ENCODE measurements around the gene SNRNP25.

DNA sequence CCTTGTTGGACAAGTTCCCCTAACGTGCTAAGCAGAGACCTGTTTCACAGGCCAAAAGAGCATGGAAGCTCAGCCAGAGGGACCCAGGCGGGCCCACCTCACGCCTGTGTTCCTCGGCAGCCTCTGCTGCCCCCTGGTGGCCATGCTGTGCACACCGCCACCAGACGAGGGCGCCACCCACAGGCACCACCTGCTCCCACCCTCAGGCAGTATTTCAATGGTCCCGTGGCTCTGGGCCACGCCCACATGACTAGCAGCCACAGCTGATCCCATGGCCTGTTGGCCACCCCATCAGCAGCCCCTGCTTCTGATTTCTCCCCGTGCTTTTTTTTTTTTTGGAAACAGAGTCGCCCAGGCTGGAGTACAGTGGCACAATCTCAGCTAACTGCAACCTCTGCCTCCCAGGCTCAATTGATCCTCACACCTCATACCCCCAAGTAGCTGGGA lies 43.3 kb downstream of the SNRNP25 start:
- TF ChIP-seq, protein P1, sequence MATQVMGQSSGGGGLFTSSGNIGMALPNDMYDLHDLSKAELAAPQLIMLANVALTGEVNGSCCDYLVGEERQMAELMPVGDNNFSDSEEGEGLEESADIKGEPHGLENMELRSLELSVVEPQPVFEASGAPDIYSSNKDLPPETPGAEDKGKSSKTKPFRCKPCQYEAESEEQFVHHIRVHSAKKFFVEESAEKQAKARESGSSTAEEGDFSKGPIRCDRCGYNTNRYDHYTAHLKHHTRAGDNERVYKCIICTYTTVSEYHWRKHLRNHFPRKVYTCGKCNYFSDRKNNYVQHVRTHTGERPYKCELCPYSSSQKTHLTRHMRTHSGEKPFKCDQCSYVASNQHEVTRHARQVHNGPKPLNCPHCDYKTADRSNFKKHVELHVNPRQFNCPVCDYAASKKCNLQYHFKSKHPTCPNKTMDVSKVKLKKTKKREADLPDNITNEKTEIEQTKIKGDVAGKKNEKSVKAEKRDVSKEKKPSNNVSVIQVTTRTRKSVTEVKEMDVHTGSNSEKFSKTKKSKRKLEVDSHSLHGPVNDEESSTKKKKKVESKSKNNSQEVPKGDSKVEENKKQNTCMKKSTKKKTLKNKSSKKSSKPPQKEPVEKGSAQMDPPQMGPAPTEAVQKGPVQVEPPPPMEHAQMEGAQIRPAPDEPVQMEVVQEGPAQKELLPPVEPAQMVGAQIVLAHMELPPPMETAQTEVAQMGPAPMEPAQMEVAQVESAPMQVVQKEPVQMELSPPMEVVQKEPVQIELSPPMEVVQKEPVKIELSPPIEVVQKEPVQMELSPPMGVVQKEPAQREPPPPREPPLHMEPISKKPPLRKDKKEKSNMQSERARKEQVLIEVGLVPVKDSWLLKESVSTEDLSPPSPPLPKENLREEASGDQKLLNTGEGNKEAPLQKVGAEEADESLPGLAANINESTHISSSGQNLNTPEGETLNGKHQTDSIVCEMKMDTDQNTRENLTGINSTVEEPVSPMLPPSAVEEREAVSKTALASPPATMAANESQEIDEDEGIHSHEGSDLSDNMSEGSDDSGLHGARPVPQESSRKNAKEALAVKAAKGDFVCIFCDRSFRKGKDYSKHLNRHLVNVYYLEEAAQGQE (IDR thresholded peaks at IDR 0.05; ENCODE audit: insufficient read depth in 1 of 2, low read depth in 2 of 2, low read length in 2 of 2) = no peak
- no peak for TF ChIP-seq POLR2AphosphoS5 (IDR thresholded peaks at IDR 0.05; ENCODE audit: low read depth, low read length)
- peak; percentile 68 for TF ChIP-seq FOXP2 (optimal IDR thresholded peaks at IDR 0.05; ENCODE audit: borderline replicate concordance, extremely low read depth, extremely low read length, insufficient read depth)
